Measurements from ENCODE around the gene DAP.

DAP gene, protein sequence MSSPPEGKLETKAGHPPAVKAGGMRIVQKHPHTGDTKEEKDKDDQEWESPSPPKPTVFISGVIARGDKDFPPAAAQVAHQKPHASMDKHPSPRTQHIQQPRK

DNA sequence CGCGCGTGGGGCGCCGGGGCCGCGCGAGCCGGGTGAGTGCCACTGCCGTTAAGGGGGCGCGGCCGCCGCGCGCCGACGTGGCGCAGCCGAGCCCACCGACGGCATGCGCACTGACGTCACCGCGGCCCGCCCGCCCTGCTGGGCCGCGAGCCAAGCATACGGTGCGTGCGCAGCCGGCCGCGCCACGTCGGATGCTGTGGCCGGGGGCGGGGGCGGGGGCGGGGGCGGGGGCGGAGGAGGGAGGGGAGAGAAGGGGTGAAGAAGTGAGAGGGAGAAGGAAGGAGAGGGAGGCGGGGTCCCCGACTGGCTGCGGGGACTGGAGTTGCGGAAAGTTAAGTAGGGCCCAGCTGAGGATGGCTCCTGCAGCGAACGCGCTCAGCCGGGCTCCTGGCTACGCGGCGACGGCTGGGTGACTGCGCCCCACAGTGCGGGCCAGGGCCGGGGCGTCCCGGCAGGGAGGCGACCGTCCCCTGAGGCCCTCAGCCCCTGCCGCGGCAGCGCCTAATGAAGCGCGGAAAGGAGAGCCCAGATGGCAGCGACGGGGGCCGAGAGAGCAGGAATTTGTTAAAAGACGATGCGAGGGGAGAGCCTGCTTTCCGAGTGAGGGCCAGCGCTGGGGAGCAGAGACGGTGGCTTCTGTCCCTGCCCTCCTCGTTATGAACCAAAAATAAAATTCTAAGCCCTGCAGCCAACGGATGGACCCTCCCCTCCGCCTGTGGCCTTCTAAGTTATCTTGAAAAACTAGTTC is at the start of gene DAP:
Gene DAP (minus strand): TSS at position 50 of the 748 bp plus-strand sequence. CDS start 166 bp downstream, outside the sequence.
- peak within 1 kb of the TSS; percentile 74 for H3K4me3 ChIP-seq (ENCODE audit: low read depth, low read length)
- TF ChIP-seq, protein P1, sequence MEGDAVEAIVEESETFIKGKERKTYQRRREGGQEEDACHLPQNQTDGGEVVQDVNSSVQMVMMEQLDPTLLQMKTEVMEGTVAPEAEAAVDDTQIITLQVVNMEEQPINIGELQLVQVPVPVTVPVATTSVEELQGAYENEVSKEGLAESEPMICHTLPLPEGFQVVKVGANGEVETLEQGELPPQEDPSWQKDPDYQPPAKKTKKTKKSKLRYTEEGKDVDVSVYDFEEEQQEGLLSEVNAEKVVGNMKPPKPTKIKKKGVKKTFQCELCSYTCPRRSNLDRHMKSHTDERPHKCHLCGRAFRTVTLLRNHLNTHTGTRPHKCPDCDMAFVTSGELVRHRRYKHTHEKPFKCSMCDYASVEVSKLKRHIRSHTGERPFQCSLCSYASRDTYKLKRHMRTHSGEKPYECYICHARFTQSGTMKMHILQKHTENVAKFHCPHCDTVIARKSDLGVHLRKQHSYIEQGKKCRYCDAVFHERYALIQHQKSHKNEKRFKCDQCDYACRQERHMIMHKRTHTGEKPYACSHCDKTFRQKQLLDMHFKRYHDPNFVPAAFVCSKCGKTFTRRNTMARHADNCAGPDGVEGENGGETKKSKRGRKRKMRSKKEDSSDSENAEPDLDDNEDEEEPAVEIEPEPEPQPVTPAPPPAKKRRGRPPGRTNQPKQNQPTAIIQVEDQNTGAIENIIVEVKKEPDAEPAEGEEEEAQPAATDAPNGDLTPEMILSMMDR (IDR thresholded peaks at IDR 0.05; ENCODE audit: borderline replicate concordance, insufficient read depth, low read depth, low read length) = no peak

DNA sequence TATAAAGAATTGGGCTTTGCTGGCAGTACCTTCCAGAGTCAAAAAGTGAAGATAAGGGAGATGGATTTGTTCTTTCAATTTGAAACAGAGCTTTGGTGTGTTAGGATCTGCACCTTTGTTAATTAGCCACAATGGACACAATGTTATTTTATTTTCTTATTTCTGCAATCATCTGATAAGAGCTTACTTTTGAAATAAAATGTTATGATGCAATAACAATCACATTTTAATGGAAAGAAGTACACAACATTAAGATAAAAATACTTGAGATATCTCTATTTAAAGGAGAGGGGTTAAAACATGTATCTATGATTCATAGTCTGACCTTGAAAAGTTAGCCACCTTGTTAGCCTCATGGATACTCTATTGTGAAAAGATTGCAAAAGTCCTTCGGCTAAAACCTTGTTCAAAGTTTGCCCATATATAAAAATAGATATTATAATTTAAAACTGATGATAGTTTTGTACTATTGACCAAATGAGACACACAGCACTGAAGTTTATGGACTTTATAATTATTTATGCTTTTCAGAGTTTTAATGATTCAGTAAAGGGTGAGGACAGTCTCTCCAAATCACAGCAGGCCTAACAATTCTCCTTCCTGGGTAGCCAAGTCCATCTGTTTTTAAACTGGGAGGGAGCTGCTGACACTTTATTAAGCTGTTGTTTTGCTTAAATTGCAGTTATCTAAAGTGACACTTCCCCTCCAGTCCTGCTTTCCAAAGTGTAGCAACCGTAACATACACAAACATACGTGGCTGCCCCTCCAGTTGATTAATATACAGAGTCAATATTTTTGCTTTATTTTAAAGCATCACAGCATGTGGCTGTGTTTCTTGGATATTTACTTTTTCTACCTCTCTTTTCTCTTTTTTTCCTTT is 47.6 kb upstream of the DAP start:
- H3K4me3 ChIP-seq (ENCODE audit: low read depth, low read length) = no peak overlapping the region
- TF ChIP-seq, protein P1 (IDR thresholded peaks at IDR 0.05; ENCODE audit: borderline replicate concordance, insufficient read depth, low read depth, low read length) = no peak

DNA sequence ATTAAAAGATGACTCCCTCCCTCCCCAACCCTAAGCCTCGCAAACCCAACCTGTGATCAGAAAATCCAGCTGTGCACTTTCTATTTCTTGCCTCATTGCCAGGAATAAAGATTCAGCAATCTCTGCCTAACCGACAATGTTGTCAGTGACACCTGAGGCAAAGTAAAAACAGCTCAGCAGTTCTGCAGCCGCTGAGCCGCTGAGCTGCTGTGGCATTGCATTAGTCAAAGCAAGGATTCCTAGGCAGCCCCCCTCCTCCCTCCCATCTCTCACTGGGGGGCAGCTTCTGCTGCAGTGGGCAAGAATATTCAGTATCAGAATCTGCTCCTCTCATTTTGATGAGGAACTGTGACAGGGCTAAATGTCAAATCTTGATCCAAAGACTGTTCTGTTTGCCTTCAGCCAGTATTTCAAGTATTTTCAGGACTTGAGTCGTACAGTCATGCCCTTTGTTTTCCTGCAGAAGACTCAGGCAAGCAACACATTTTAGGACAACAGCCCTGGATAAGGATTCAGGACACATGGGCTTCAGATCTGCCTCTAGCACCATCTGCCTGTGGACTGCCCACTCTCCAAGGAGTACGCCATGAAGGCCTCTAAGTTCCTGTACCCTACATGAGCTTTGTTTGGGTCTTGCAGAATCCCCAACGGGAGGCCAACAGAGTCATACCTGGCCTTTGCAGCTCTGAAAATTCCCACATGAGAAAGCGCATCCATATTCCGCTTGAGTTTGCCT is 41.1 kb upstream of the DAP start:
- TF ChIP-seq, protein P1 (IDR thresholded peaks at IDR 0.05; ENCODE audit: borderline replicate concordance, insufficient read depth, low read depth, low read length) = no peak
- H3K4me3 ChIP-seq (ENCODE audit: low read depth, low read length) = no peak overlapping the region

DNA sequence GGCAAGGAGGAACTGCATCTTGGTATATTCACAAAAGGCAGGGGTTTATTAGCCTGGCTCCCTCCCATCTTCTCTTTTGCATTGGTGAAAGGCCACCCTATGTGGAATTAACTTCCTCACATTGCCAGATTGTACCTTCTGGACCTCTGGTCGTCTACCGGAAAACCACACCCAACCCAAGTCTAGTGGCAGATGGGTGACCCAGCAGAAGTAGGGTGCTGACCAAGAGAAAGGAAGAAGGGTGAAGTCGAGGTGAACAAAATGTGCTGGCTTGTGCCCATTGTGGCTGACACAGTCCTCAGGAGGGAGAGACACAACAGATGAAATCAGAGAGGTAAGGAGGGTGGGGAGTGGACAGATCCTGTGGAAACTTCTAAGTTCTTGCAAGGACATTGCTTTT is 39.8 kb upstream of the DAP start:
- no peak overlapping the region for H3K4me3 ChIP-seq (ENCODE audit: low read depth, low read length)
- TF ChIP-seq, protein P1 (IDR thresholded peaks at IDR 0.05; ENCODE audit: borderline replicate concordance, insufficient read depth, low read depth, low read length) = no peak

DNA sequence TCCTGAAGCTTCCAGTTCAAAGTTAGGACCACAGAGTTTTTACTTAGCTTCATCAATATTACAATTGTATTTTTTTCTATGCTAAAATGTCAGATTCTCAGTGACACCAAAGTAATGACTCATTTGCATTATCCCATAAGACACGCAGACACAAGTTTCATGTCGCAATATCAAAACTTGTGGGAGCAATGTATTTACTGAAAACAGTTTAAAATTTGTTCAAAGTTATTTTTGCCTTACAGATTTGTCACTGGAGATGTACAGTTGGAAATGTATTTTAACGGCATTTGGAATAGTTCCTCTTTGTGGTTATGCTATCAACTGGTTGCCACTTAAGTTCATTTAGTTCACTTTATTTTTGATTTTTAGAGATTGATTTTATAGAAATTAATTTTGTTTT is 36.2 kb upstream of the DAP start:
- TF ChIP-seq, protein P1 (IDR thresholded peaks at IDR 0.05; ENCODE audit: borderline replicate concordance, insufficient read depth, low read depth, low read length) = no peak

DNA sequence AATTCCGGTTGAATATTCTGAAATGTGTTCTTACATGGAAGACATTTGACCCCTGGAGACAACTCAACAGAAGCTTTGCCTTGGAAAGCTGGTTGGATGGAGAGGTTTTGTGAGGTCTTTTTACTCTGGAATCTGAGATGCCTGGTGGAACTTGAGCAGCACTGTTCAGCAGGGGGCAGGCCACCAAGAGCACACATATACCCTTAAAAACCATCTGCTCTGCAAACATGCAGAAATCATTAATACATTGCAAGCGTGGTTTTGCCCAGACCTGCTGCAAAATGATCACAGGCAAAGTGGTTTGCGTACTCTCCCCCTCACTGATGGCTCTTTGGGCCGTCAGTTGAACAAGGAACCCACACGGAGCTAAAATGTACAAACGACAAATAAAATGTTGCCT is 32.8 kb upstream of the DAP start:
- H3K4me3 ChIP-seq (ENCODE audit: low read depth, low read length) = no peak overlapping the region
- TF ChIP-seq, protein P1 (IDR thresholded peaks at IDR 0.05; ENCODE audit: borderline replicate concordance, insufficient read depth, low read depth, low read length) = no peak

More for the DNA sequence above, 36.2 kb upstream of the DAP start:
- H3K4me3 ChIP-seq (ENCODE audit: low read depth, low read length) = no peak overlapping the region

Data from GM12875 (cell line).